Erythroblast (primary cell): ENCODE measurements around the gene ATP8A1.

Experiments used
- GATA1 ChIP-seq: IDR thresholded peaks from 2 replicates; pipeline ENCODE4 v1.6.1; 2011; ENCODE audit warnings: low read depth, mild to moderate bottlenecking, control low read depth, low read length, moderate library complexity
- POLR2A ChIP-seq: IDR thresholded peaks from 2 replicates; pipeline ENCODE4 v1.6.1; 2011; ENCODE audit warnings: mild to moderate bottlenecking, low read length

DNA sequence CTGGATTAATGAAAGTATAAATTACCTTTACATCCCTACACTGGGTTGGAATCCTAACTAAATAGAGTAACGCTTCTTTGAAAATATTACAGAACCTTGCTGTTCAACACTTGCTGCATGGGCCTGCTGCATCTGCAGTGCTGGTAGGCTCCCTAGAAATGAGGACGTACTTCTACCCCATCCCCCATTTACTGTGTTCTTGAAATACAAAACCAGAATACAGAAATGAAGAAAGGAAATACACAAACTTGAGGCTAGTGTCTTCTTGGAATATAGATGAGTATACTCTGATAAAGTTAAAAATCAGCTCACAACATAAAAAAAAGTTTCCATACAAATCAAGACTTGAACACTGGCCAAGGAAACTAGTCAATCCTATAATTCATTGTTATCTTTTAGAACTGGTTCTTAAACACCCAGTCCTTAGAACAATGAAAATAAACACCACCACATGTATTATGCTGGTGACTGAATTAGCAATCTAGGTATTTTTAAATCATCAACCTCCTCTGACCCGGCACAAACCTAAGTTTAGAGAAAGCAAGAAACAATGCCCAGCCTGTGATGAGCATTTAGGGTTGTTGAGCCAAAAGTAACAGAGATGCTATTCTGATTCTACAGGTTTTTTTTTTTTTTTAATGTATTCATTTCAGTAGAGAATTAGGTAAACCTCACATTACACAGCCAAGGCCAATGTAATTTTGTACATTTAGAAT, 49.7 kb downstream of the ATP8A1 start:
- TF ChIP-seq POLR2A, result no peak
- TF ChIP-seq GATA1, result no peak
